ENCODE results near the gene CEND1. TPM values are rescaled to one million over a fixed set of nuclear protein-coding genes. Genes with fewer than 3 reads are reported as not detected.

Gene CEND1
- total and polyA plus RNA-seq, 2 of the 13 experiments (the other 11 are each of a cell fraction or from before 2014, with no cell fraction given), result not detected

GRCh38 chr11:831118-831864, 41.4 kb upstream of the CEND1 start:
- ATAC-seq (no peak), DNase-seq (ENCODE audit: low spot score) (no peak), FAIRE-seq (no peak)
- peak overlapping the region; percentile 37; the same call in 1 of the 2 replicates for H3K9ac ChIP-seq (ENCODE audit: insufficient read depth, low read depth, low read length)
- WGBS (ENCODE audit: low lambda C conversion rate), result 60% methylated on average over 17 of the region's 31 CpGs
- CTCF ChIA-PET (ENCODE audit: low intra/inter-chr PET ratio, low total read pairs), result no interaction called here
- H3K27ac ChIP-seq (ENCODE audit: extremely low read length, insufficient read depth, low read length), result no peak overlapping the region
- no peaks in the 10 kb centered on the region for H3K27me3 ChIP-seq (ENCODE audit: control insufficient read depth in 1 of 2, insufficient read depth in 2 of 2, low read length in 2 of 2)
- BruUV-seq (replicated peaks), result no TSS peak
- in situ Hi-C loops (cut with HindIII; ENCODE audit: extremely low pct_ligation_motif_present, low pct_unique_long_range_greater_than_20kb), result no loop called here
- intact Hi-C loops (cut with micrococcal nuclease; ENCODE audit: unreplicated experiment), result no loop called here
- no peak overlapping the region for H2AFZ ChIP-seq (ENCODE audit: low read length)
- no peaks in the 10 kb centered on the region for H3K9me3 ChIP-seq (ENCODE audit: low read length)
- peak overlapping the region; percentile 87 for H3K4me2 ChIP-seq (ENCODE audit: low read depth, low read length)
- peaks cover 0 to under 1% of the 10 kb centered on the region in 2 experiments; a peak in 1 of 5 replicates for H3K36me3 ChIP-seq (replicated peaks in 1 of 2; ENCODE audit: control insufficient read depth in 1 of 2, insufficient read depth in 2 of 2, low read length in 2 of 2)
- peak overlapping the region; percentile 28 to 81 (median 49); a peak in 3 of 6 replicates for H3K4me3 ChIP-seq (replicated peaks in 1 of 3; ENCODE audit: insufficient read depth in 1 of 3, low read depth in 2 of 3, low read length in 3 of 3)
- POLR2A ChIA-PET, result interaction anchor here (1.0 to 16.1 kb wide), 5 partner anchors 10 to 54 kb away, joined by 3 to 264 read pairs (median 18); partner anchors contain the start of genes PNPLA2, POLR2L, RPLP2 and TSPAN4
- H4K20me1 ChIP-seq (ENCODE audit: insufficient read depth, low read length), result peaks cover 7% of the 10 kb centered on the region; the same call in 1 of the 2 replicates
- peaks cover 71% of the 10 kb centered on the region for H3K4me1 ChIP-seq (ENCODE audit: insufficient read depth, low read length)
- TF ChIP-seq TFDP1 (CRISPR knock-in tag; IDR thresholded peaks at IDR 0.05; ENCODE audit: borderline replicate concordance) (no peak), ARNT2 (CRISPR knock-in tag; IDR thresholded peaks at IDR 0.05; ENCODE audit: low read depth) (peak; percentile 5; the same call in 1 of the 2 replicates), ZSCAN21 (CRISPR knock-in tag; IDR thresholded peaks at IDR 0.05; ENCODE audit: borderline replicate concordance) (0 out of 2 replicates have a peak, but pooled peaks have one; percentile 1), ZNF883 (CRISPR knock-in tag; IDR thresholded peaks at IDR 0.05; ENCODE audit: not compliant biosample characterization) (peak; percentile 9)
- H3K79me2 ChIP-seq (ENCODE audit: insufficient read depth, low read length), result peaks cover 11% of the 10 kb centered on the region

Measured in HepG2 (cell line).